ENCODE data around the gene MT1E.

Gene MT1E

DNA sequence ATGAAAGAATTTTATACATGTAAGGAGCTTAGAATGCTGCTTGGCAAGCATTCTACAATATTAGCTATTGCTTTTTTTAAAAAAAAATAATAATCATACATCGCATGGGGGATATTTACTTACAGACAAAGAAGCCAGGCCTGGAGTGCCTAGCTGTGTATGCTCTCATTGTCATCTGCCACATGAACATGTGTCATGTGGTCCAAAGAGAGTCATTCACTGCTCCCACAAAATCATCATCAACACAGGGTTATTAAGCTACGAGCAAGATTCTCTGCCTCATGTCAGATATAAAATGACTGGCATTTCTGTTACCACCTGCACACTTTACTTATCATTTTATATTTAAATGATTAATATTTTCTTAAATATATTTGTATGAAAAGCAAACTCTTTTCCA is 1.9 kb upstream of the MT1E start:
- no peak overlapping the region for H3K27ac ChIP-seq
- H3K4me3 ChIP-seq (ENCODE audit: low read depth in 1 of 2, low read length in 1 of 2): no peak overlapping the region
- H3K9me3 ChIP-seq: no peaks in the 10 kb centered on the region
- H3K4me1 ChIP-seq (ENCODE audit: control insufficient read depth in 1 of 2, insufficient read depth in 1 of 2, low read depth in 1 of 2, low read length in 1 of 2): no peaks in the 10 kb centered on the region
- H3K36me3 ChIP-seq: no peaks in the 10 kb centered on the region
- TF ChIP-seq, protein P1, sequence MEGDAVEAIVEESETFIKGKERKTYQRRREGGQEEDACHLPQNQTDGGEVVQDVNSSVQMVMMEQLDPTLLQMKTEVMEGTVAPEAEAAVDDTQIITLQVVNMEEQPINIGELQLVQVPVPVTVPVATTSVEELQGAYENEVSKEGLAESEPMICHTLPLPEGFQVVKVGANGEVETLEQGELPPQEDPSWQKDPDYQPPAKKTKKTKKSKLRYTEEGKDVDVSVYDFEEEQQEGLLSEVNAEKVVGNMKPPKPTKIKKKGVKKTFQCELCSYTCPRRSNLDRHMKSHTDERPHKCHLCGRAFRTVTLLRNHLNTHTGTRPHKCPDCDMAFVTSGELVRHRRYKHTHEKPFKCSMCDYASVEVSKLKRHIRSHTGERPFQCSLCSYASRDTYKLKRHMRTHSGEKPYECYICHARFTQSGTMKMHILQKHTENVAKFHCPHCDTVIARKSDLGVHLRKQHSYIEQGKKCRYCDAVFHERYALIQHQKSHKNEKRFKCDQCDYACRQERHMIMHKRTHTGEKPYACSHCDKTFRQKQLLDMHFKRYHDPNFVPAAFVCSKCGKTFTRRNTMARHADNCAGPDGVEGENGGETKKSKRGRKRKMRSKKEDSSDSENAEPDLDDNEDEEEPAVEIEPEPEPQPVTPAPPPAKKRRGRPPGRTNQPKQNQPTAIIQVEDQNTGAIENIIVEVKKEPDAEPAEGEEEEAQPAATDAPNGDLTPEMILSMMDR (IDR thresholded peaks at IDR 0.05): no peak
- H3K27me3 ChIP-seq: peaks cover 99% of the 10 kb centered on the region

DNA sequence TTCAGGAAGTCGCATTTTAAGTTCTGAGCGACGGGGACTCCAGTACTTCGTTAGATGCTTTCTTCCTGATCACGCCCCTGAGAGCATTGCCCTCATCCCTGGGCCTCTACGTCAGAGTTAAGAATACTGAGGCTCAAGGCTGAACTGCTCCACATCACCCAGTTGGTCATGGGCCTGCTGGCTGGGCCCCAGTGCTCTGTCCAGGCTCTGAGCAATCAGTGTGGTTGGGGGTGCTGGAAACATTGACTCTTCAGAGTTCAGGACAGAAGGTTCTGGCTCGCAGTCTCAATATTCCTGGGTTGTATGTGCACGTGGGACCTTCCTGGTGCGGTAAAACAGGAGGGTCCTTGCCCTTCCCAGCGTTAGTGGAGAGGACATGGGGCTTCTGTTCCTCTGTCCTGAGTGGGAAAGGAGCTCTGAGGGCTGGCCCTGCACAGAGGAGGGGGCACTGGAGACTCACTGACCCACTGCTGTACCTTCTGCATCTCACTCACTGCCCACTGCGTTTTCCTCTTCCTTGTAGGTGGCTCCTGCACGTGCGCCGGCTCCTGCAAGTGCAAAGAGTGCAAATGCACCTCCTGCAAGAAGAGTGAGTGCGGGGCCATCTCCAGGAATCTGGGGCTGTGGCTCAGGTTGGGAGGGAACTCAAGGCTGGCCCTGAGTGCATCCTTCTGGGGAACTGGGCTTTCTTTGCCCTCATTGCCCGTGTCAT is 518 bp downstream of the MT1E start:
- Histone ChIP-seq H3K36me3 (no peaks in the 10 kb centered on the region), H3K9me3 (no peaks in the 10 kb centered on the region), H3K4me1 (ENCODE audit: control insufficient read depth in 1 of 2, insufficient read depth in 1 of 2, low read depth in 1 of 2, low read length in 1 of 2) (no peaks in the 10 kb centered on the region), H3K27ac (no peak overlapping the region), H3K4me3 (ENCODE audit: low read depth in 1 of 2, low read length in 1 of 2) (no peak overlapping the region), H3K27me3 (peaks cover 99% of the 10 kb centered on the region)
- TF ChIP-seq, protein P1 (IDR thresholded peaks at IDR 0.05): no peak

DNA sequence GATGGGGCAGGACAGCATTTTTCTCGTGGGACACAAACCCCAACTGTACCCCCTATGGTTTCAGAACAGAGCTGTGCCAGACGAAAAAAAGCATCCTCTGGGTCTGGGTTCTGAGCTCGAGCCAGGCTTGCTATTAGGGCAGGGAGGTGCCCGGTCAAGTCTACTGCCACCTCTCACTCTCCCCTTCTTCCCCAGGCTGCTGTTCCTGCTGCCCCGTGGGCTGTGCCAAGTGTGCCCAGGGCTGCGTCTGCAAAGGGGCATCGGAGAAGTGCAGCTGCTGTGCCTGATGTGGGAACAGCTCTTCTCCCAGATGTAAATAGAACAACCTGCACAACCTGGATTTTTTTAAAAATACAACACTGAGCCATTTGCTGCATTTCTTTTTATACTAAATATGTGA is 1.1 kb downstream of the MT1E start:
- H3K4me3 ChIP-seq (ENCODE audit: low read depth in 1 of 2, low read length in 1 of 2): no peak overlapping the region
- no peaks in the 10 kb centered on the region for H3K9me3 ChIP-seq
- no peak overlapping the region for H3K27ac ChIP-seq
- H3K36me3 ChIP-seq: no peaks in the 10 kb centered on the region
- no peaks in the 10 kb centered on the region for H3K4me1 ChIP-seq (ENCODE audit: control insufficient read depth in 1 of 2, insufficient read depth in 1 of 2, low read depth in 1 of 2, low read length in 1 of 2)
- TF ChIP-seq, protein P1 (IDR thresholded peaks at IDR 0.05): no peak
- peaks cover 100% of the 10 kb centered on the region for H3K27me3 ChIP-seq

DNA sequence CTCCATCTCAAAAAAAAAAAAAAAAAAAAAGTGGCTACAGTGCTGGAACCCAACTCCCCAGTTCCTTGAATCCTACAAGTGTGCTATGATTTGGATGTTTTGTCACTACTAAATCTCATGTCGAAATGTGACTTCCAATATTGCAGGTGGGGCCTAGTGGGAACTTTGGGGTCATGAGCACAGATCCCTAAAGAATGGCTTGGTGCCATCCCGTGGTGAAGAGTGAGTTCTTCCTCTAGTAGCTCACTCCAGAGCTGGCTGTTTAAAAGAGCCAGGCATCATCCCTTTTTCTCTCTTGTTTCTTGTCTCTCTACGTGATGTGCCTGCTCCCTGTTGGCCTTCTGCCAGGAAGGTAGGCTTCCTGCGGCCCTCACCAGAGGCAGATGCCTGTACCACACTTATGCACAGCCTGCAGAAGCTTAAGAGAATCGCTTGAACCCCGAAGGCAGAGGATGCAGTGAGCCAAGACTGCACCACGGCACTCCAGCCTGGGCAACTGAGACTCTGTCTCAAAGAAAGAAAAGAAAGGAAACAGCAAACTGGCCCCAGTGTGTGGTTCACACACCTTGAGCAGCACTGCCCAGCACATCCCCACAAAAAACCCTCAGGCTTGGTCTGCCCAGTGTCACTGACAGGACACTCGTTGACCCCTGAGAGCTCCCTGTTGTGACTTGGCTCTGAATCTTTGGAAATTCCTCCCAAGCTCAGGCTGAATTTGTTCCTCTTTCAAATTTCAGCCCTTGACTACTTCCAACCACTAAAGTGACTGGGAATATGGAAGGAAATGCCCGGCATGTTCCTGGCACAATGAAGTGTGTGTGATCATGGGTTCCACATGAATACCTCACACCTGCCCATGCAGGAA is 3.1 kb downstream of the MT1E start:
- TF ChIP-seq, protein P1 (IDR thresholded peaks at IDR 0.05): no peak
- H3K36me3 ChIP-seq: no peaks in the 10 kb centered on the region
- H3K4me1 ChIP-seq (ENCODE audit: control insufficient read depth in 1 of 2, insufficient read depth in 1 of 2, low read depth in 1 of 2, low read length in 1 of 2): no peaks in the 10 kb centered on the region
- H3K27ac ChIP-seq: no peak overlapping the region
- H3K4me3 ChIP-seq (ENCODE audit: low read depth in 1 of 2, low read length in 1 of 2): no peak overlapping the region
- peaks cover 100% of the 10 kb centered on the region for H3K27me3 ChIP-seq
- no peaks in the 10 kb centered on the region for H3K9me3 ChIP-seq

DNA sequence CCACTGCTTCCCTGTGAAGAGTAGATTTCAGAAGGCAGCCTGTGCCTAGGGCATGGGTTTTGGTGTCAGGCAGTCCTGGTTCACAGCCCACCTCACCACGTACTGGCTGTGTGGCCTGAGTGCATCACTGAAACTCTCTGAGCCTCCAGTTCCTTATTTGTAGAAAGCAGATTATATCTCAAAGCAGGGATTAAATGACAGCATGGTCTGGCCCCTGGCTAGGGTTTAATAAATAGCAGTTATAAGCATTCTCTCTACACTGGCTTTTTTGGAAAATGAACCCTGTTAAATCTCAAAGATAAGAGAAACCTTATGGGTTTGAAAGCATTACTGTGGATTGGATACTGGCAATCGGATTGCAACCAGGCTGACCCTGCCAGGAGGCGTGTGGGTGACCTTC is 4.0 kb downstream of the MT1E start:
- H3K4me3 ChIP-seq (ENCODE audit: low read depth in 1 of 2, low read length in 1 of 2): no peak overlapping the region
- TF ChIP-seq, protein P1 (IDR thresholded peaks at IDR 0.05): no peak
- no peaks in the 10 kb centered on the region for H3K9me3 ChIP-seq
- no peak overlapping the region for H3K27ac ChIP-seq
- no peaks in the 10 kb centered on the region for H3K4me1 ChIP-seq (ENCODE audit: control insufficient read depth in 1 of 2, insufficient read depth in 1 of 2, low read depth in 1 of 2, low read length in 1 of 2)
- H3K36me3 ChIP-seq: no peaks in the 10 kb centered on the region
- peaks cover 100% of the 10 kb centered on the region for H3K27me3 ChIP-seq

Measured in neutrophil (primary cell).